ENCODE data around the gene RBFOX2. TPM values are rescaled to one million over a fixed set of nuclear protein-coding genes. Genes with fewer than 3 reads are reported as not detected.

Gene RBFOX2
- total and polyA plus RNA-seq, 11 donors, result 31.0 to 102 (median 84.0) TPM

GRCh38 chr22:35752006-35752862 is 276.4 kb downstream of the RBFOX2 start:
- Histone ChIP-seq H3K4me1 (peaks cover 0 to 29% (median 17%) of the 10 kb centered on the region in 12 donors), H3K27ac (peak overlapping the region in 3 of 12 donors; percentile 3 to 10 (median 6)), H3K4me3 (no peak overlapping the region), H3K9me3 (no peaks in the 10 kb centered on the region), H3K27me3 (no peaks in the 10 kb centered on the region), H3K36me3 (peaks cover 0 to 59% (median 9%) of the 10 kb centered on the region in 9 donors)
- DNase-seq (no peak), ATAC-seq (peak in 2 of 4 donors; percentile 33 to 57)
- intact Hi-C loops (cut with DNase I), result loop anchor here in 3 of 10 donors (5.0 to 10.0 kb wide), 2 partner anchors 165 to 373 kb away; no protein-coding TSS in a partner anchor
- TF ChIP-seq CTCF (IDR thresholded peaks at IDR 0.05) (no peak), POLR2A (IDR thresholded peaks at IDR 0.05) (no peak)
- WGBS, 4 donors, result 46 to 51% (median 50%) methylated on average over 5 of the region's 5 CpGs

GRCh38 chr22:35749808-35750207 is 278.8 kb downstream of the RBFOX2 start:
- DNase-seq (no peak), ATAC-seq (peak in 2 of 4 donors; percentile 20 to 30)
- Histone ChIP-seq H3K4me3 (no peak overlapping the region), H3K27ac (no peak overlapping the region), H3K9me3 (no peaks in the 10 kb centered on the region), H3K4me1 (peaks cover 0 to 48% (median 28%) of the 10 kb centered on the region in 12 donors), H3K27me3 (no peaks in the 10 kb centered on the region), H3K36me3 (peaks cover 0 to 57% (median 8%) of the 10 kb centered on the region in 9 donors)
- WGBS, 4 donors, result 70 to 74% (median 72%) methylated on average over 10 of the region's 10 CpGs
- TF ChIP-seq CTCF (IDR thresholded peaks at IDR 0.05), result no peak
- TF ChIP-seq POLR2A (IDR thresholded peaks at IDR 0.05), result no peak
- intact Hi-C loops (cut with DNase I), result loop anchor here in 4 of 10 donors (5.0 to 10.0 kb wide), 5 partner anchors 113 to 375 kb away; no protein-coding TSS in a partner anchor

GRCh38 chr22:35746946-35747703 is 281.5 kb downstream of the RBFOX2 start:
- Histone ChIP-seq H3K27me3 (no peaks in the 10 kb centered on the region), H3K27ac (peak overlapping the region in 8 of 12 donors; percentile 4 to 55 (median 24)), H3K4me1 (peaks cover 0 to 58% (median 32%) of the 10 kb centered on the region in 12 donors), H3K4me3 (no peak overlapping the region), H3K9me3 (no peaks in the 10 kb centered on the region), H3K36me3 (peaks cover 0 to 69% (median 15%) of the 10 kb centered on the region in 9 donors)
- intact Hi-C loops (cut with DNase I), result loop anchor here in 3 of 10 donors (5.0 to 10.0 kb wide), 3 partner anchors 110 to 168 kb away; no protein-coding TSS in a partner anchor
- no peak for DNase-seq
- 40 to 45% (median 43%) methylated on average over 4 of the region's 4 CpGs for WGBS, 4 donors
- no peak for ATAC-seq
- TF ChIP-seq POLR2A (IDR thresholded peaks at IDR 0.05) (no peak), CTCF (IDR thresholded peaks at IDR 0.05) (no peak)
